Mesenchymal stem cell (in vitro differentiated cells and primary cell): ENCODE results near the gene CLDN3.

Source experiments
- DNase-seq: peaks from one replicate; pipeline ENCODE4 v3.0.0-alpha.2; 2013
- H2AFZ ChIP-seq: one replicate; pipeline ENCODE4 v1.6.1; 2013; ENCODE audit warnings: low read depth, mild to moderate bottlenecking, control low read depth, inconsistent platforms, low read length, moderate library complexity
- H2AK5ac ChIP-seq: 2 replicates; pipeline ENCODE4 v1.6.1; 2013; ENCODE audit warnings: low read length, moderate library complexity, mild to moderate bottlenecking, inconsistent platforms; ENCODE audit not compliant: severe bottlenecking
- H2BK120ac ChIP-seq: one replicate; pipeline ENCODE4 v1.6.1; 2013; ENCODE audit warnings: low read depth, mild to moderate bottlenecking, inconsistent platforms, low read length, moderate library complexity
- H2BK12ac ChIP-seq, 2 experiments: one replicate each; pipeline ENCODE4 v1.6.1; 2013; ENCODE audit warnings: inconsistent platforms in 2 of 2, low read length in 2 of 2, mild to moderate bottlenecking in 2 of 2, moderate library complexity in 2 of 2, control low read depth in 1 of 2
- H2BK15ac ChIP-seq: one replicate; pipeline ENCODE4 v1.6.1; 2013; ENCODE audit warnings: mild to moderate bottlenecking, low read depth, inconsistent platforms; ENCODE audit not compliant: poor library complexity, severe bottlenecking
- H2BK5ac ChIP-seq: 2 replicates; pipeline ENCODE4 v1.6.1; 2013; ENCODE audit warnings: low read depth, mild to moderate bottlenecking, low read length, control low read depth, inconsistent platforms; ENCODE audit not compliant: poor library complexity, severe bottlenecking
- H3K14ac ChIP-seq, 2 experiments: one replicate each; pipeline ENCODE4 v1.6.1; 2013; ENCODE audit warnings: inconsistent platforms in 2 of 2, low read length in 2 of 2, control low read depth in 1 of 2, mild to moderate bottlenecking in 1 of 2, moderate library complexity in 1 of 2
- H3K18ac ChIP-seq, 2 experiments: one replicate each; pipeline ENCODE4 v1.6.1; 2013; ENCODE audit warnings: inconsistent platforms in 2 of 2, low read length in 2 of 2, control low read depth in 1 of 2, low read depth in 1 of 2, mild to moderate bottlenecking in 1 of 2
- H3K23ac ChIP-seq, 2 experiments: one replicate each; pipeline ENCODE4 v1.6.1; 2013; ENCODE audit warnings: inconsistent platforms in 2 of 2, low read length in 2 of 2, mild to moderate bottlenecking in 2 of 2, moderate library complexity in 2 of 2, control low read depth in 1 of 2
- H3K27ac ChIP-seq: 2 replicates; pipeline ENCODE4 v1.5.1; 2013; ENCODE audit warnings: mild to moderate bottlenecking, moderate library complexity, low read length, control low read depth, inconsistent platforms; ENCODE audit not compliant: poor library complexity, severe bottlenecking
- H3K27me3 ChIP-seq, 2 experiments: 2 replicates each; pipeline versions ENCODE4 v1.6.1 to v1.7.0; 2013; ENCODE audit warnings: low read length in 2 of 2, mild to moderate bottlenecking in 2 of 2, moderate library complexity in 2 of 2, control low read depth in 1 of 2, inconsistent platforms in 1 of 2; ENCODE audit not compliant: control insufficient read depth in 1 of 2, insufficient read depth in 1 of 2
- H3K36me3 ChIP-seq, 2 experiments: 2 replicates each; pipeline versions ENCODE4 v1.6.1 to v1.7.0; 2013; ENCODE audit warnings: low read length in 2 of 2, control low read depth in 1 of 2, inconsistent platforms in 1 of 2, low read depth in 1 of 2, mild to moderate bottlenecking in 1 of 2; ENCODE audit not compliant: insufficient read depth in 2 of 2, control insufficient read depth in 1 of 2
- H3K4ac ChIP-seq, 2 experiments: one replicate each; pipeline ENCODE4 v1.6.1; 2013; ENCODE audit warnings: inconsistent platforms in 2 of 2, low read length in 2 of 2, mild to moderate bottlenecking in 2 of 2, moderate library complexity in 2 of 2, control low read depth in 1 of 2, low read depth in 1 of 2
- H3K4me1 ChIP-seq: 2 replicates; pipeline ENCODE4 v1.6.1; 2013; ENCODE audit warnings: low read depth, low read length, control low read depth; ENCODE audit not compliant: control insufficient read depth, insufficient read depth
- H3K4me2 ChIP-seq: 2 replicates; pipeline ENCODE4 v1.6.1; 2013; ENCODE audit warnings: low read length, mild to moderate bottlenecking, inconsistent platforms; ENCODE audit not compliant: poor library complexity, severe bottlenecking
- H3K4me3 ChIP-seq, 2 experiments: 2 replicates each; pipeline versions ENCODE4 v1.5.1 to v1.7.0; 2013; ENCODE audit warnings: low read length in 2 of 2, mild to moderate bottlenecking in 2 of 2, control low read depth in 1 of 2, low read depth in 1 of 2; ENCODE audit not compliant: insufficient read depth in 1 of 2
- H3K79me1 ChIP-seq: replicated peaks from 2 replicates; pipeline ENCODE4 v1.6.1; 2013; ENCODE audit warnings: mild to moderate bottlenecking, control low read depth, low read length, inconsistent platforms; ENCODE audit not compliant: poor library complexity, severe bottlenecking
- H3K9ac ChIP-seq: 2 replicates; pipeline ENCODE4 v1.7.0; 2013; ENCODE audit warnings: mild to moderate bottlenecking, low read length, moderate library complexity
- H3K9me3 ChIP-seq: 2 replicates; pipeline ENCODE4 v1.7.0; 2013; ENCODE audit warnings: mild to moderate bottlenecking, low read length; ENCODE audit not compliant: control insufficient read depth
- H4K8ac ChIP-seq: one replicate; pipeline ENCODE4 v1.6.1; 2013; ENCODE audit warnings: inconsistent platforms, mild to moderate bottlenecking, low read length, moderate library complexity
- H4K91ac ChIP-seq: one replicate; pipeline ENCODE4 v1.6.1; 2013; ENCODE audit warnings: mild to moderate bottlenecking, low read length, inconsistent platforms
- WGBS: methylation state at CpG from one replicate; pipeline ENCODE4 v1.1.7; 2013; ENCODE audit warnings: mixed read lengths; 5-methylcytosine and 5-hydroxymethylcytosine counted together

The CLDN3 gene

DNA sequence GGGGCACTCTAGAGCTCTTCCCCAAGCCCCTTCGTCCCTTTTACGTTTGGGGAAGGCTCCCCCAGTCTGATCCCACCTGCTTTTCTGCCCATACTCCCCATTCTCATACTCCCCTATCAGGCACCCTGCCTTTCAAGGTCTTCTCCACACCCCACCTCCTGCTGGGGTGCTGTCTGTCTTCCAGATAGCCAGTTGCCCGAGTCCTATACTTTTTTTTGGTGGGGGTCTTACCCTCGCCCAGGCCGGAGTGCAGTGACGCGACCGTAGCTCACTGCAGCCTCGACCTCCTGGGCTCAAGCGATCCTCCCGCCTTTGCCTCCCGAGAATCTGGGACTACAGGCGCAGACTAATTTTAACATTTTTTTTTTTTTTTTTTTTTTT is 30.7 kb downstream of the CLDN3 start:
- H2BK12ac ChIP-seq: peak overlapping the region in 1 of 2 experiments; percentile 33
- H2BK15ac ChIP-seq: no peak overlapping the region
- no peak overlapping the region for H2BK5ac ChIP-seq
- peak overlapping the region; percentile 85 for H3K9ac ChIP-seq
- H3K9me3 ChIP-seq: no peaks in the 10 kb centered on the region
- peaks cover 20 to 26% of the 10 kb centered on the region in 2 experiments for H3K36me3 ChIP-seq
- H3K4me2 ChIP-seq: peak overlapping the region; percentile 82
- H3K27ac ChIP-seq: no peak overlapping the region
- no peak overlapping the region for H4K91ac ChIP-seq
- no peak overlapping the region for H3K23ac ChIP-seq
- peak overlapping the region in 1 of 2 experiments; percentile 73 for H3K18ac ChIP-seq
- peak overlapping the region; percentile 93 for H4K8ac ChIP-seq
- H3K4me1 ChIP-seq: peaks cover 41% of the 10 kb centered on the region
- H2AFZ ChIP-seq: peak overlapping the region; percentile 92
- H2AK5ac ChIP-seq: peak overlapping the region; percentile 88
- no peak for DNase-seq
- no peaks in the 10 kb centered on the region for H3K27me3 ChIP-seq
- 50% methylated on average over 9 of the region's 13 CpGs for WGBS
- no peak overlapping the region for H3K4ac ChIP-seq
- H3K4me3 ChIP-seq: peak overlapping the region; percentile 85 to 92
- H3K14ac ChIP-seq: no peak overlapping the region
- no peak overlapping the region for H2BK120ac ChIP-seq
- peaks cover 22% of the 10 kb centered on the region for H3K79me1 ChIP-seq

DNA sequence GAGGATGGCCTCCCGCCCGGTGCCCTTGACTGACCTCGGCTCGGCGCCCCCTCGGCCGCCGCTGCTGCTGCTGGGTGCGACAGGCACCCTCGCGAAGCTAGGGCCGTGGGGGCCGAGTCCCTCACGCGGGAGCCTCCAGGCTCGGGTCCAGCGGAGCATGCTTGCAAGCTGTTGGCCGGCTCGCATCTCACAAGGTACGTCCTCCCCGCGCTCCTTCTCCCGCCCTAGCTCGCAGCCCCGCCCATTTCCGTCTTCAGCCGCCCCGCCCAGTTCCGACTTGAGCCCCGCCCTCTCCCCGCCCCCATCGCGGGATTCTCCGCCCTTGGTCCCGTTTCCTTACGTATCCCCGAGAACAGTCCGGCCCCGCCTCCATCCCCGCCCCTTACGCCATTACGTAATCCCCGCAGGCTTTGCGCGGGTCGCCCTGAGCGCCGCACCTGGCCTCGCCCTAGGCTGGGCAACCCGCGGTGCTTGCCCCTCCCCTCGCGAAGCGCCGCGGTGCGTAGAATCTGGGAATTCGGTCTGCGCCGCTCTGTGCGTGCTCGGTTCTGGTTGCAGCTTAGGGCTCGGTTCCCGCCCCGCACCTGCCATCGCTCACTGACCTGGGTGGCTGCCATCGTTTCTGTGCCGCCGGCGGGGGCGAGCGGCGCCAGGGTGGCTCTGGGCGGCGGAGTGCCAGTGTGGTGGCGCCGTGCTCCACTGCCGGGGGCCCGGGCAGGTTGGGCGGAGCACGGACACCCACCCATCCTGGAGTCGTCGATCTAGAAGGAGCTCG is 31.3 kb downstream of the CLDN3 start, which contains the start of gene ABHD11:
Gene ABHD11 (minus strand): TSS at position 191 of the 775 bp plus-strand sequence. CDS start 32 bp downstream, at position 159.
- Histone ChIP-seq H4K91ac (peak within 1 kb of the TSS; percentile 89), H2AK5ac (peak within 1 kb of the TSS; percentile 88), H4K8ac (peak within 1 kb of the TSS; percentile 93), H3K27me3 (no peaks in the 10 kb centered on the region), H3K9me3 (no peaks in the 10 kb centered on the region), H2BK15ac (peak within 1 kb of the TSS; percentile 82), H2BK120ac (peak within 1 kb of the TSS; percentile 11), H2AFZ (peak within 1 kb of the TSS; percentile 92), H3K79me1 (peaks cover 22% of the 10 kb centered on the region), H3K4me1 (peaks cover 39% of the 10 kb centered on the region), H2BK5ac (no peak within 1 kb of the TSS), H3K36me3 (peaks cover 20 to 26% of the 10 kb centered on the region in 2 experiments), H3K9ac (peak within 1 kb of the TSS; percentile 89), H3K4me3 (peak within 1 kb of the TSS; percentile 85 to 92), H2BK12ac (peak within 1 kb of the TSS; percentile 33 to 63), H3K18ac (peak within 1 kb of the TSS; percentile 73 to 92), H3K4me2 (peak within 1 kb of the TSS; percentile 94), H3K23ac (no peak within 1 kb of the TSS), H3K4ac (peak within 1 kb of the TSS in 1 of 2 experiments; percentile 42), H3K27ac (peak within 1 kb of the TSS; percentile 74), H3K14ac (peak within 1 kb of the TSS in 1 of 2 experiments; percentile 92)
- peak; percentile 92 for DNase-seq
- under 1% methylated on average over 79 of the region's 84 CpGs for WGBS

GRCh38 chr7:73738220-73738611 is 31.9 kb downstream of the CLDN3 start:
- H3K23ac ChIP-seq: no peak overlapping the region
- H2BK15ac ChIP-seq: peak overlapping the region; percentile 57
- H2AK5ac ChIP-seq: no peak overlapping the region
- DNase-seq: peak; percentile 73
- peak overlapping the region; percentile 85 for H4K91ac ChIP-seq
- H2BK120ac ChIP-seq: peak overlapping the region; percentile 11
- H2BK12ac ChIP-seq: no peak overlapping the region
- peak overlapping the region in 1 of 2 experiments; percentile 42 for H3K4ac ChIP-seq
- peak overlapping the region; percentile 80 to 92 for H3K4me3 ChIP-seq
- H3K4me2 ChIP-seq: peak overlapping the region; percentile 94
- H3K9ac ChIP-seq: peak overlapping the region; percentile 89
- peaks cover 22% of the 10 kb centered on the region for H3K79me1 ChIP-seq
- under 1% methylated on average over 14 of the region's 24 CpGs for WGBS
- no peaks in the 10 kb centered on the region for H3K9me3 ChIP-seq
- H3K36me3 ChIP-seq: peaks cover 20 to 26% of the 10 kb centered on the region in 2 experiments
- peak overlapping the region; percentile 90 for H2AFZ ChIP-seq
- H3K18ac ChIP-seq: peak overlapping the region; percentile 71 to 83
- peaks cover 34% of the 10 kb centered on the region for H3K4me1 ChIP-seq
- H2BK5ac ChIP-seq: no peak overlapping the region
- no peaks in the 10 kb centered on the region for H3K27me3 ChIP-seq
- peak overlapping the region in 1 of 2 experiments; percentile 92 for H3K14ac ChIP-seq
- peak overlapping the region; percentile 86 for H4K8ac ChIP-seq
- H3K27ac ChIP-seq: peak overlapping the region; percentile 74

DNA sequence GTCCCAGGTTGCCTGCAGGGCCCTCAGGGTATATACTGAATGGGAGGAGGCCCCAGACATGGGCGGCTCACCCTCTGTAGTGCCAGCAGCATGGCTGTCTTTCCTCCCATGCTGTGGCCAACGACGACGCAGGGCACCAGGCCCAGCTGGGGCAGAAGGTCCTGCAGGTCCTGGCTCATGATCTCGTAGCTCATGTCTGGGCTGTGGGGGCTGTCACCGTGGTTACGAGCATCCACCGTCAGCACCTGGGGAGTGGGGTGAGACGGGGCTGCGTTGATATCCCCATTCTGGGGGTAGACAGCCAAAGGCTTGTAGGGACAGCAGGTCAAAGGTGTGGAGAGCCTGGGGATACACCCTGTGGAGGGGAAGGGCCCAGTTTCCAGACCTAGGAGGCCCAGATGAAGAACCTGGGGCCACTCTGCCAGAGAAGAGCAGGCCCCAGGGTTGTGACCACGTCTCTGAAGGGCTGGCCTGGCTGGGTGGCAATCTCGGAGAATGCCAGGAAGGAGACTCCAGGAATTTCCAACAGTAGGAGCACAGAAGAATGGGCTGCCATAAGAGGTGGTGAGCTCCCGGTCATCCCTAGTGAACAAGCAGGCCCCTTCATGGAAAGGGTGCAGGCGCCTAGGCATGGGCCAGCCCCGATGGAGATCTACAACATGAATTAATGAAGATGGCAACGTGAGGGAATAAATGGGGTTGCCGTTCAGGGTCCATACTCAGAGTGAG is 32.4 kb downstream of the CLDN3 start:
- no peak overlapping the region for H3K14ac ChIP-seq
- no peak overlapping the region for H2BK120ac ChIP-seq
- H3K4me1 ChIP-seq: peaks cover 30% of the 10 kb centered on the region
- peak overlapping the region in 1 of 2 experiments; percentile 63 for H2BK12ac ChIP-seq
- no peak overlapping the region for H3K23ac ChIP-seq
- H3K79me1 ChIP-seq: peaks cover 22% of the 10 kb centered on the region
- H4K91ac ChIP-seq: peak overlapping the region; percentile 14
- peak overlapping the region; percentile 29 for H3K4me2 ChIP-seq
- peak overlapping the region; percentile 57 for H2BK15ac ChIP-seq
- no peak overlapping the region for H3K27ac ChIP-seq
- no peak overlapping the region for H2BK5ac ChIP-seq
- no peak overlapping the region for H2AK5ac ChIP-seq
- H3K4me3 ChIP-seq: peak overlapping the region in 1 of 2 experiments; percentile 92
- no peak overlapping the region for H3K18ac ChIP-seq
- DNase-seq: no peak
- no peak overlapping the region for H4K8ac ChIP-seq
- WGBS: 84% methylated on average over 17 of the region's 17 CpGs
- no peaks in the 10 kb centered on the region for H3K9me3 ChIP-seq
- peak overlapping the region; percentile 89 for H3K9ac ChIP-seq
- H2AFZ ChIP-seq: no peak overlapping the region
- peaks cover 20 to 26% of the 10 kb centered on the region in 2 experiments for H3K36me3 ChIP-seq
- no peaks in the 10 kb centered on the region for H3K27me3 ChIP-seq
- H3K4ac ChIP-seq: no peak overlapping the region
